ENCODE data around the gene CLOCK. TPM values are rescaled to one million over a fixed set of nuclear protein-coding genes. Genes with fewer than 3 reads are reported as not detected.

Gene CLOCK
- total and polyA plus RNA-seq, 11 donors = 8.3 to 42.1 (median 31.0) TPM

- 81 to 88% (median 84%) methylated on average over 2 of the region's 2 CpGs for WGBS, 4 donors
- intact Hi-C loops (cut with DNase I) = loop anchor here in 3 of 10 donors (10.0 kb wide), 3 partner anchors 86 to 406 kb away; partner anchors contain the start of gene CLOCK (in 1 of the 3)
- no peak for ATAC-seq
Observed at GRCh38 chr4:55458611-55459010, 88.1 kb downstream of the CLOCK start.

GRCh38 chr4:55458164-55458563 lies 88.5 kb downstream of the CLOCK start:
- no peaks in the 10 kb centered on the region for H3K4me1 ChIP-seq
- H3K9me3 ChIP-seq = no peaks in the 10 kb centered on the region
- ATAC-seq (no peak), DNase-seq (no peak)
- no peak overlapping the region for H3K4me3 ChIP-seq
- H3K36me3 ChIP-seq = peaks cover 0 to 85% (median 46%) of the 10 kb centered on the region in 9 donors
- H3K27me3 ChIP-seq = no peaks in the 10 kb centered on the region
- TF ChIP-seq POLR2A (IDR thresholded peaks at IDR 0.05) = no peak
- no peak for TF ChIP-seq CTCF (IDR thresholded peaks at IDR 0.05)
- intact Hi-C loops (cut with DNase I) = loop anchor here in 3 of 10 donors (10.0 kb wide), 3 partner anchors 87 to 407 kb away; partner anchors contain the start of gene CLOCK (in 1 of the 3)
- WGBS, 4 donors = 82 to 94% (median 89%) methylated on average over 5 of the region's 5 CpGs
- no peak overlapping the region for H3K27ac ChIP-seq

More at GRCh38 chr4:55458611-55459010, 88.1 kb downstream of the CLOCK start:
- no peak overlapping the region for H3K4me3 ChIP-seq
- TF ChIP-seq CTCF (IDR thresholded peaks at IDR 0.05) (no peak), POLR2A (IDR thresholded peaks at IDR 0.05) (no peak)
- H3K4me1 ChIP-seq = no peaks in the 10 kb centered on the region
- H3K9me3 ChIP-seq = no peaks in the 10 kb centered on the region
- no peak for DNase-seq
- no peaks in the 10 kb centered on the region for H3K27me3 ChIP-seq
- H3K27ac ChIP-seq = no peak overlapping the region
- peaks cover 0 to 84% (median 42%) of the 10 kb centered on the region in 9 donors for H3K36me3 ChIP-seq

GRCh38 chr4:55450566-55450965 lies 96.1 kb downstream of the CLOCK start:
- ATAC-seq = no peak
- TF ChIP-seq POLR2A (IDR thresholded peaks at IDR 0.05) (no peak), CTCF (IDR thresholded peaks at IDR 0.05) (no peak)
- WGBS, 4 donors = 72 to 91% (median 88%) methylated on average over 8 of the region's 8 CpGs
- intact Hi-C loops (cut with DNase I) = loop anchor here in 3 of 10 donors (10.0 kb wide), 3 partner anchors 94 to 414 kb away; partner anchors contain the start of gene CLOCK (in 1 of the 3)
- peaks cover 0 to 92% (median 78%) of the 10 kb centered on the region in 9 donors for H3K36me3 ChIP-seq
- DNase-seq = no peak
- no peak overlapping the region for H3K4me3 ChIP-seq
- H3K9me3 ChIP-seq = no peaks in the 10 kb centered on the region
- H3K27me3 ChIP-seq = no peaks in the 10 kb centered on the region
- H3K27ac ChIP-seq = no peak overlapping the region
- peaks cover 0 to 5% (median 0%) of the 10 kb centered on the region in 12 donors for H3K4me1 ChIP-seq

- DNase-seq (no peak), ATAC-seq (no peak)
- intact Hi-C loops (cut with DNase I) = loop anchor here in 2 of 10 donors (10.0 kb wide), 1 partner anchor 97 kb away; the partner anchor contains the start of gene CLOCK (in 2 of the 2)
Observed at GRCh38 chr4:55447831-55448230, 98.9 kb downstream of the CLOCK start.

More at GRCh38 chr4:55447831-55448230, 98.9 kb downstream of the CLOCK start:
- no peak for TF ChIP-seq CTCF (IDR thresholded peaks at IDR 0.05)
- no peak for TF ChIP-seq POLR2A (IDR thresholded peaks at IDR 0.05)
- Histone ChIP-seq H3K4me1 (peaks cover 0 to 5% (median 0%) of the 10 kb centered on the region in 12 donors), H3K9me3 (no peaks in the 10 kb centered on the region), H3K4me3 (no peak overlapping the region), H3K27me3 (no peaks in the 10 kb centered on the region), H3K36me3 (peaks cover 0 to 85% (median 74%) of the 10 kb centered on the region in 9 donors), H3K27ac (no peak overlapping the region)
- WGBS, 4 donors = 79 to 83% (median 82%) methylated on average over 1 of the region's 1 CpG
